GM12874 (cell line): ENCODE data around the gene KIF21B.

Experiments used
- CTCF ChIP-seq: IDR thresholded peaks from 2 replicates; pipeline ENCODE4 v1.5.1; 2011; ENCODE audit warnings: low read depth, mild to moderate bottlenecking, control low read depth, low read length, moderate library complexity; ENCODE audit not compliant: insufficient read depth

The KIF21B gene

GRCh38 chr1:201044119-201044518, 20.6 kb upstream of the KIF21B start:
- TF ChIP-seq CTCF, result no peak

- peak; percentile 87 for TF ChIP-seq CTCF
Observed at GRCh38 chr1:201042779-201043461, 19.4 kb upstream of the KIF21B start.

GRCh38 chr1:201041011-201041410, 17.5 kb upstream of the KIF21B start:
- no peak for TF ChIP-seq CTCF

GRCh38 chr1:201039876-201040275, 16.4 kb upstream of the KIF21B start:
- no peak for TF ChIP-seq CTCF

GRCh38 chr1:201039418-201039817, 15.9 kb upstream of the KIF21B start:
- no peak for TF ChIP-seq CTCF

GRCh38 chr1:201038186-201038876, 14.8 kb upstream of the KIF21B start:
- TF ChIP-seq CTCF, result no peak

GRCh38 chr1:201036188-201036842, 12.8 kb upstream of the KIF21B start:
- TF ChIP-seq CTCF, result no peak
